ENCODE data around the gene B3GAT1.

The B3GAT1 gene

GRCh38 chr11:134389464-134390180, 22.4 kb downstream of the B3GAT1 start:
- no peak for DNase-seq

- no peak for DNase-seq
Observed at GRCh38 chr11:134388590-134388989, 23.5 kb downstream of the B3GAT1 start.

GRCh38 chr11:134387501-134387900, 24.5 kb downstream of the B3GAT1 start:
- DNase-seq: no peak

GRCh38 chr11:134386945-134387344, 25.1 kb downstream of the B3GAT1 start:
- no peak for DNase-seq

GRCh38 chr11:134385774-134386565, 26.1 kb downstream of the B3GAT1 start:
- peak; percentile 83 for DNase-seq

GRCh38 chr11:134385171-134385570, 26.9 kb downstream of the B3GAT1 start:
- DNase-seq: no peak

- DNase-seq: no peak
Observed at GRCh38 chr11:134384406-134384805, 27.6 kb downstream of the B3GAT1 start.

GRCh38 chr11:134383576-134384221, 28.3 kb downstream of the B3GAT1 start:
- DNase-seq: no peak

- DNase-seq: no peak
Observed at GRCh38 chr11:134382830-134383229, 29.2 kb downstream of the B3GAT1 start.

GRCh38 chr11:134382257-134382656, 29.8 kb downstream of the B3GAT1 start:
- DNase-seq: no peak

GRCh38 chr11:134380785-134381184, 31.3 kb downstream of the B3GAT1 start:
- DNase-seq: no peak

- no peak for DNase-seq
Observed at GRCh38 chr11:134380229-134380628, 31.8 kb downstream of the B3GAT1 start.

GRCh38 chr11:134379241-134379640, 32.8 kb downstream of the B3GAT1 start:
- DNase-seq: no peak

GRCh38 chr11:134377876-134378275, 34.2 kb downstream of the B3GAT1 start:
- DNase-seq: no peak

- DNase-seq: no peak
Observed at GRCh38 chr11:134376150-134376921, 35.7 kb downstream of the B3GAT1 start.

- no peak for DNase-seq
Observed at GRCh38 chr11:134374891-134375550, 37.0 kb downstream of the B3GAT1 start.

- peak; percentile 71 for DNase-seq
Observed at GRCh38 chr11:134374171-134374570, 37.9 kb downstream of the B3GAT1 start.

- DNase-seq: no peak
Observed at GRCh38 chr11:134373591-134374052, 38.4 kb downstream of the B3GAT1 start.

- DNase-seq: peak; percentile 96
Observed at GRCh38 chr11:134372961-134373360, 39.1 kb downstream of the B3GAT1 start.

- peak; percentile 70 for DNase-seq
Observed at GRCh38 chr11:134372536-134372935, 39.5 kb downstream of the B3GAT1 start.

- DNase-seq: no peak
Observed at GRCh38 chr11:134371436-134372185, 40.4 kb downstream of the B3GAT1 start.
